Caco-2 (cell line): Measurements from ENCODE around the gene SIRT7. TPM values are rescaled to one million over a fixed set of nuclear protein-coding genes. Genes with fewer than 3 reads are reported as not detected.

Source experiments
- BruUV-seq: library from RNA; stranded (reverse); fragments of 400-500 nt; replicated peaks from 2 replicates; lab custom pipeline; 2021; lab: Mats Ljungman, UMichigan
- CTCF ChIA-PET: fragments of 300-600 bp; sonication (Branson Sonifier 250); formaldehyde crosslinking; loops from one replicate; lab custom pipeline; 2022; ENCODE audit warnings: antibody characterized with exemption; lab: Charles Lee
- POLR2A ChIA-PET: fragments of 300-600 bp; sonication (Branson Sonifier 250); formaldehyde crosslinking; loops from one replicate; lab custom pipeline; 2022; ENCODE audit warnings: antibody characterized with exemption; lab: Charles Lee
- DNase-seq, 2 experiments: peaks; one replicate each; pipeline versions ENCODE4 v3.0.0 to v3.0.0-alpha.2; 2020 to 2022
- H3K27me3 ChIP-seq: replicated peaks from 2 replicates; pipeline ENCODE4 v1.6.0; 2011; ENCODE audit warnings: low read length; ENCODE audit not compliant: control insufficient read depth, insufficient read depth
- H3K36me3 ChIP-seq: 2 replicates; pipeline ENCODE4 v1.5.1; 2011; ENCODE audit warnings: low read length; ENCODE audit not compliant: control insufficient read depth, insufficient read depth
- H3K4me1 ChIP-seq: fragments of 250-450 bp; sonication (Bioruptor Pico); 2 replicates; pipeline ENCODE4 v1.5.1; 2020; ENCODE audit warnings: mild to moderate bottlenecking
- H3K4me3 ChIP-seq: 2 replicates; pipeline ENCODE4 v1.5.1; 2011; ENCODE audit warnings: low read depth, mild to moderate bottlenecking, control low read depth, low read length
- H3K9me3 ChIP-seq: fragments of 250-450 bp; sonication (Bioruptor Pico); 2 replicates; pipeline ENCODE4 v1.5.1; 2020; ENCODE audit warnings: mild to moderate bottlenecking, moderate library complexity
- H3K27ac Mint-ChIP-seq: one replicate; pipeline ENCODE4 v1.8.0; 2022; ENCODE audit warnings: mixed read lengths; ENCODE audit not compliant: unreplicated experiment
- H3K27me3 Mint-ChIP-seq: one replicate; pipeline ENCODE4 v1.8.0; 2022; ENCODE audit warnings: mixed read lengths; ENCODE audit not compliant: insufficient read depth, unreplicated experiment
- H3K36me3 Mint-ChIP-seq: one replicate; pipeline ENCODE4 v1.8.0; 2022; ENCODE audit warnings: mild to moderate bottlenecking, mixed read lengths; ENCODE audit not compliant: insufficient read depth, unreplicated experiment
- H3K4me1 Mint-ChIP-seq: one replicate; pipeline ENCODE4 v1.8.0; 2022; ENCODE audit warnings: low read depth, mixed read lengths; ENCODE audit not compliant: unreplicated experiment
- H3K4me3 Mint-ChIP-seq: one replicate; pipeline ENCODE4 v1.8.0; 2022; ENCODE audit warnings: mild to moderate bottlenecking, moderate library complexity, mixed read lengths; ENCODE audit not compliant: unreplicated experiment
- H3K9me3 Mint-ChIP-seq: one replicate; pipeline ENCODE4 v1.8.0; 2022; ENCODE audit warnings: mixed read lengths; ENCODE audit not compliant: unreplicated experiment
- CTCF ChIP-seq, 2 experiments: fragments of 200-600 bp in 1 of 2; IDR thresholded peaks; 1 replicate in 1 of 2; 2 replicates in 1 of 2; pipeline versions ENCODE4 v1.5.1 to v1.8.0; 2011 to 2022; ENCODE audit warnings: antibody characterized with exemption in 1 of 2, control low read depth in 1 of 2, inconsistent platforms in 1 of 2, low read depth in 1 of 2, low read length in 1 of 2, mild to moderate bottlenecking in 1 of 2, moderate library complexity in 1 of 2; ENCODE audit not compliant: insufficient read depth in 1 of 2, severe bottlenecking in 1 of 2, unreplicated experiment in 1 of 2
- intact Hi-C: fragments of 100-400 bp; cut with micrococcal nuclease; formaldehyde crosslinking; loops from one replicate; pipeline ENCODE4 v1.10.0; 2022; ENCODE audit not compliant: unreplicated experiment
- total RNA-seq: library from RNA; stranded (reverse); gene quantifications from 2 replicates; pipeline ENCODE4 v1.2.3, GENCODE V29; 2022

The SIRT7 gene
- total RNA-seq, 1 experiment from 2014 or later, result 55.6 TPM

- Histone ChIP-seq H3K27me3 (no peaks in the 10 kb centered on the region), H3K4me3 (peak within 1 kb of the TSS; percentile 89), H3K4me1 (peaks cover 14% of the 10 kb centered on the region), H3K9me3 (no peaks in the 10 kb centered on the region), H3K36me3 (no peaks in the 10 kb centered on the region)
- ChIA-PET CTCF (interaction anchor here (0.5 to 2.1 kb wide), 19 partner anchors 9 to 197 kb away, joined by 3 to 11 read pairs (median 3); partner anchors contain the start of genes ANAPC11, DCXR, NOTUM and PYCR1), POLR2A (interaction anchor here (0.5 to 1.7 kb wide), 8 partner anchors 10 to 454 kb away, joined by 3 to 11 read pairs (median 4); partner anchors contain the start of genes CENPX, LRRC45 and SIRT7)
- peak; percentile 22 to 26 for TF ChIP-seq CTCF (IDR thresholded peaks at IDR 0.05; ENCODE audit: insufficient read depth in 1 of 2, low read depth in 1 of 2, low read length in 1 of 2, severe bottlenecking in 1 of 2, unreplicated experiment in 1 of 2)
- Mint-ChIP-seq H3K4me3 (peak within 1 kb of the TSS; percentile 77), H3K9me3 (no peaks in the 10 kb centered on the region), H3K27ac (peak within 1 kb of the TSS; percentile 85), H3K27me3 (no peaks in the 10 kb centered on the region), H3K4me1 (peaks cover 24% of the 10 kb centered on the region), H3K36me3 (peaks cover 28% of the 10 kb centered on the region)
- intact Hi-C loops, result loop anchor here (2.0 to 5.0 kb wide), 3 partner anchors 17 to 594 kb away; partner anchors contain the start of genes CENPX, LRRC45 and PCYT2
- no TSS peak for BruUV-seq
- DNase-seq, result peak; percentile 90 to 94
These were observed 9.9 kb upstream of the SIRT7 start, which contains the start of gene MAFG for GRCh38 chr17:81927653-81928543. TSS of gene MAFG (minus strand) at chr17:81927735. CDS start at chr17:81923185, 4,550 bp downstream.

- Histone ChIP-seq H3K36me3 (no peaks in the 10 kb centered on the region), H3K4me3 (peak overlapping the region; percentile 89), H3K4me1 (peaks cover 14% of the 10 kb centered on the region), H3K9me3 (no peaks in the 10 kb centered on the region), H3K27me3 (no peaks in the 10 kb centered on the region)
- POLR2A ChIA-PET, result interaction anchor here (0.5 to 1.7 kb wide), 6 partner anchors 10 to 96 kb away, joined by 3 to 11 read pairs (median 4); partner anchors contain the start of genes CENPX, LRRC45 and SIRT7
- Mint-ChIP-seq H3K4me1 (peaks cover 22% of the 10 kb centered on the region), H3K36me3 (peaks cover 28% of the 10 kb centered on the region), H3K4me3 (peak overlapping the region; percentile 77), H3K27me3 (no peaks in the 10 kb centered on the region), H3K9me3 (no peaks in the 10 kb centered on the region), H3K27ac (peak overlapping the region; percentile 85)
- DNase-seq, result no peak
- no TSS peak for BruUV-seq
- intact Hi-C loops, result loop anchor here (2.0 to 5.0 kb wide), 3 partner anchors 16 to 595 kb away; partner anchors contain the start of genes CENPX, LRRC45 and PCYT2
- TF ChIP-seq CTCF (IDR thresholded peaks at IDR 0.05; ENCODE audit: insufficient read depth in 1 of 2, low read depth in 1 of 2, low read length in 1 of 2, severe bottlenecking in 1 of 2, unreplicated experiment in 1 of 2), result no peak
- CTCF ChIA-PET, result interaction anchor here (0.5 to 2.1 kb wide), 11 partner anchors 10 to 120 kb away, joined by 3 to 11 read pairs (median 5); partner anchors contain the start of genes DCXR, NOTUM and PYCR1
These were observed 9.2 kb upstream of the SIRT7 start for GRCh38 chr17:81927152-81927652.
